GM18951 (cell line): ENCODE results near the gene PKNOX2.

Experiments
- POLR2A ChIP-seq: IDR thresholded peaks from 4 replicates; pipeline ENCODE4 v1.6.1; 2011; ENCODE audit warnings: mild to moderate bottlenecking; ENCODE audit not compliant: insufficient read length, insufficient read depth; ENCODE audit errors: extremely low read depth
- in situ Hi-C: fragments of 300-500 bp; cut with MboI; formaldehyde crosslinking; loops from one replicate; pipeline ENCODE4 v1.12.0; 2022; ENCODE audit warnings: low sequenced_read_pairs, mixed read lengths, inconsistent platforms; ENCODE audit not compliant: unreplicated experiment

PKNOX2 gene

DNA sequence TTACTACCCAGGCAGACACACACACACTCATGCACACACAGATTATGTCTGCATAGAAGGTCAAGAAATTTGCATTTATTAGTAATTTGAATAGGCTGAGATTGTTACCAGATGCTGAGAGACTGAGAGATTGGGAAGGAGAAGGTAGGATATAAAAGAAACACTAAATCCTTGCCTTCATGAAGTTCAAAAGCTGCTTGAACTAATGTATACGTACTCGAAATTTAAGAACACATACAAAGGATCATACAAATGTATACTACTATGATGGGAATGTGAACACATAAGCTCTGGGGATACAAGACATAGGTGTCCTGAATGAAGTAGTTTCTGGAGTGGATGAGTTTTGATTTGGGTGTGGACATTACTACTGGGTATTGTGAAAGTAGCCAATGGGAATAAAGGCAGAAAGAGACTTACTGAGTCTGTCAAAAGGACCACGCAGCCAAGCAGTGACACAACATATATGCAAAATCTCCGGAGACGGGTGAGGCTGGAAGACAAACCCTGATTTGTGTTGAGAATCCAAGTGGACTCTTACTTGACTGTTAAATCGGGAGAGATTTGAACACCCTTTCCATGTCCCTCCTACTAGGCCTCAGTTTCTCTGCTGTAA lies 7.3 kb upstream of the PKNOX2 start:
- no peak for TF ChIP-seq POLR2A
- in situ Hi-C loops: no loop called here

DNA sequence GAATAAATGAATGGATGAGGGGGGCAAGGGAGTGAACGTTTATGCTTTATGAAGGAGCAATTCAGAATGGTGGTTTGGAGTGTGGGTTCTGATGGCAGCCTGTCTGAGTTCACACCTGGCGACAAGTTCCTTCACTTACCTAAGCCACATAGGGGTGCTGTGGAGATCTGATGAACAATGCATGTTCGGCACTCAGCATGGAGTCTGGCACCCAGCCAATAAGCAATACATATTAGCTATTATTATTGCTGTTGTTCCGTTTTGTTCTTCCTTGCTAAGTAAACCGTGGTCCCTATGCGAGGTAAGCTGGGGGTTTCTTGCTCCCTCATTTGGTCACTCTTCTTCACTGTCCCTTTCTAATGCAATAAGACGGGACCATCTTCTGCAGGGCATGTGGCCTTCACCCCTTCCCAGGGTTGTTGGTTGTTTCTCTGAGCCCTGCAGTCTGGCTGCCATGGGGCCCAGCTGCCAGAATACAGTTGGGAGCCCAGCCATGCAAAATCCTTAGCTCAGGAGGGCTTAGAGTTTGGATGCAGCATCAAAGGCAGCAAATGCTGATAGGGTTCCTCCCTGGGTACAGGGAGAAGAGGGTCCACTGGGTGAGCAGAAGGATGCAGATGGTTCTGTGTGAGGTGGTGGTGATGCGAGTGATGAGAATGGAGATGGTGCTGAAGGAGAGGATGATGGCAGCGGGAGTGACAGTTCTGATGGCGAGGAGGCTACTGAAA lies 6.4 kb upstream of the PKNOX2 start:
- in situ Hi-C loops: no loop called here
- no peak for TF ChIP-seq POLR2A

GRCh38 chr11:125162743-125163142 lies 1.8 kb upstream of the PKNOX2 start:
- in situ Hi-C loops: no loop called here

GRCh38 chr11:125163431-125164063 lies 1.0 kb upstream of the PKNOX2 start:
- no peak for TF ChIP-seq POLR2A
- in situ Hi-C loops: no loop called here

More at GRCh38 chr11:125162743-125163142, 1.8 kb upstream of the PKNOX2 start:
- TF ChIP-seq POLR2A: no peak

- TF ChIP-seq POLR2A: no peak
- in situ Hi-C loops: no loop called here
Measured at GRCh38 chr11:125164091-125164421, 495 bp upstream of the PKNOX2 start.

DNA sequence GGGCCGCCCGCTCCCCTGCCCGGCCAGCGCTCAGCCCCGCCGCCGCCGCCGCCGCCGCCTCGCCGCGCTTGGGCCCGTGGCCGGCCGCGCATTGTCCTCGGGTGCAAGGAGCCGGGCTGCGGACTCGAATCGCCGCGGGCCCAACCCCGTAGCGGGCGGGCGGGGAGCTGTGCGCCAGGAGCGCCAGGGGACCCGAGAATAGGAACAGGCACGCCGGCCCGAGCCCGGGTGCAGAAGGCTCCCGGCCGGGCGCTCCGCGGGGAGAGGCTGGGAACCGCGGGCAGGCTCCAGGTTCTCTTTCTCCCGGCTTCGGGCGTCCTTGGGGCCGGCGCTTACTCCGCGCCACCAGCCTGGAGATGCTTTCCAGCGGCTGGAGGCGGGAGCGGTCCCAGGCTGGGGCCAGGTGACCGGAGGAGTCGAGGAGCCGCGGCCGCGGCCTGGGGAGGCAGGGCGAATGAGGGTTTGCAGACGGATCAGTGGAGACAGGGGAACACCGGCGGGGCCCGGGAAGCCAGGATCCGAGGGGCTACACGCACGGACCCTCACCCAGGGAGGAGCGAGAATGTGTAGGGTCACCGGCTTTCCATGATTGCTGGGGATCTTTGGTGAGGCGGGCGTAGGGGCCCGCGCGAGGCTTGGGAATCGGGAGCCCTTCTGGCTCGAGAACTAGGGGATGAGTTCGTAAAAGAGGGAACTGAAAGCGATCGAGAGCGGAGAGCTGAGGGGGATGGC lies 726 bp downstream of the PKNOX2 start:
- TF ChIP-seq POLR2A: no peak
- in situ Hi-C loops: no loop called here

GRCh38 chr11:125165843-125166763 lies 1.6 kb downstream of the PKNOX2 start:
- in situ Hi-C loops: no loop called here
- TF ChIP-seq POLR2A: no peak

- in situ Hi-C loops: no loop called here
- TF ChIP-seq POLR2A: no peak
Measured at GRCh38 chr11:125166764-125167291, 2.3 kb downstream of the PKNOX2 start.

DNA sequence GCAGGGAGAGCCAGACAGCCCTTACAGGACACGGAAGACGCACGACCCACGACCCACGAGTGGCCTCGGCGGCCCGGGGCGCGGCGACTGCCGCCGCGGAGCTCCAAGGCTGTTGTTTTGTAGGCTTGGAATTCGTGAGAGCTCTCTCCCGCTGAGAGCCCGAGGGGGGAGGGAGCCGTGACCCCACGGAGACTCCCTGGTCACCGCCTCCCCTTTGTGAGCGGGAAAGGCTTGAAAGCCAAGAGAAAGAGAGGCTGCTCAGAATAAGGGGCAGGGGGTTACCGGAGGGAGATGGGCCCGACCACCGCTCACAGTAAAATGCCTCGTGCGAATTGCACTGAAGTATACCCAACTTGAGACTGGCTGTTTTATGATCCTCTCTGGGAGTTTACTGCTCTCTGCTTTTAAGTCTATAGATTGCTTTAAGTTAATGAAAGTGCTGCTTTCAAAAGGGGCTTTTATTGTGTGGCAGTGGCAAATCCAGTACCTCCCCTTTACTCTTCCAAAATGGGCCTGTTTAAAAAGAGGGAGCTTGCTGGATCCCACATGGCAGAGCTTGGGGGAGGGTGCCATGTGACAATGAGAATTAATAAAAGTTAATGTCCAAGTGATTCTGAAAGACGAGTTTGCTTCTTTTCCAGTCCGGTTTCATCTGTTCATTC lies 2.9 kb downstream of the PKNOX2 start:
- TF ChIP-seq POLR2A: no peak
- in situ Hi-C loops: no loop called here

GRCh38 chr11:125167954-125168835 lies 3.6 kb downstream of the PKNOX2 start:
- in situ Hi-C loops: no loop called here
- TF ChIP-seq POLR2A: no peak

DNA sequence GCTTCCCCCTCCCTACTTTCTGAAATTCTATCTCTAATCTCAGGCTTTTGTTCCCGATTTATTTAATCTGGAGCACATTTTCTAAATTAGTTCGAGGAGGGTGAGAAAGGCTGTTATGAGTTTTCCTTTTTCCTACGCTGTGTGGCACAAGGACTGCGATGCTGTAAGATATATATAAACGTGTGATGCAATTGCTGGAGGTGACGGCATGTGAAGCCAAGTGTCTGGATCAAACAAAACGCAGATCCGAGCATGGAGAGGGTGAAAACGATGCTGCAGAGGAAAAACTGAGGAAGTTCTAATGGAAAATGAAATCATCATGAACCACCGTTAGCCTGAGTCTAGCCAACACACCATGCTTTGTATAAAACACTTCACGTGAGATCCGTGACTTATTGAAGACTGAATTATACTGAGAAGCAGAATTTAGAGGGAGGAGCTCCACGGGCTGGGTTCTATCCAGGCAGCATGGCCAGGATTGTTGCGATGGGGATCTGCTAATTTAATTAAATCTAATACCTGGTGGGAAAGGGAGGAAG lies 4.4 kb downstream of the PKNOX2 start:
- in situ Hi-C loops: no loop called here
- no peak for TF ChIP-seq POLR2A
